GM19351 (cell line): Measurements from ENCODE around the gene SMIM41.

Source experiments
- ATAC-seq: cut with Tn5 transposase; IDR thresholded peaks from one replicate; pipeline ENCODE4 v1.9.1; 2021; ENCODE audit warnings: mild to moderate bottlenecking, moderate library complexity; ENCODE audit not compliant: unreplicated experiment

The SMIM41 gene

DNA sequence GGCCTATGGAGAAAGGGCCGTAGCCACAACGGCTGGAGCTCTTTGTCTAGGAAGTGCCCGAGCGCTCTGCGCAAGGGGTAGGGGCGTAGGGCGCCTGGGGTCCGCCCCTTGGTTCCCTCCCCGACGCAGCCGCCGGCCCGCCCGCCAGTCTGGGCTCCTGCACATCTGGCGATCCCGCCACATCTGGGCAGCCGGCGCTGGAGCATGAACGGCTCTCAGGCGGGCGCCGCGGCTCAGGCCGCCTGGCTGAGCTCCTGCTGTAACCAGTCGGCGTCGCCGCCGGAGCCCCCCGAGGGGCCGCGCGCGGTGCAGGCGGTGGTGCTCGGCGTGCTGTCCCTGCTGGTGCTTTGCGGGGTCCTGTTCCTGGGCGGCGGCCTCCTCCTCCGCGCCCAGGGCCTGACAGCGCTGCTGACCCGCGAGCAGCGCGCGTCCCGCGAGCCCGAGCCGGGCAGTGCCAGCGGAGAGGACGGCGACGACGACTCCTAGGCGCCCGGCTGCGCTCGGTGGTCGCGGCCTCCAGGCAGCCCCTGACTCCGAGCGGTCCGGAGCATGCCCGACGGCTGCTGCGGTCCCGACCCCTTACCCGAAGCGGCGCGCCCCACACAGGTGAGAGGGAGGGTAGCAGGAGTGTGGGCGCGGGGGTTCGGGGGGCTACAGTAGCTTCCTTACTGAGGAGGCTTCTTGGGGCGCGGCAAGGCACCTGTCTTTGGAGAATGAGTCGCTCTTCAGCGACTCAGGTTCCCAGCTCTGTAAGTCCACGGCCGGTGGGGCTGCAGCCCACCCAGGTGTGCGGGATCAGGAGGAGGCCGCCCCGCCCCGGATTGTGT lies at the start of gene SMIM41:
SMIM41 (plus strand) TSS at position 129 of the 827 bp plus-strand sequence; CDS start at position 205, 76 bp downstream.
- no peak for ATAC-seq

DNA sequence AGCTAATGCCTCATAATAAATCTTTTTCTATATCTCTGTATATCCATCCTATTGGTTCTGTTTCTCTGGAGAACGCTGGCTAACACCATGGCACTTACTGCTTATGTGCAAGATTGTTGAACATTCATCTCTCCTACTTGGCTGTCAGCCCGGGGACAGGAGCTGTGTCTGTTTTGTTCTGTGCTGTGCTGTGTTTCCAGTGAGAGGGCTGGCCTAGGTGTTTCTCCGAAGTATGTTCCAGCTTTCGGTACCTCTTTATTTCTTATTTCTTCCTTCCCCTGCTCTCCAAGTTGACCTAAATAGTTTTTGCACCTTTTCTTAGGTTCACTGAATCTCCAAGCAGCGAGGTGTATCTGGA lies 47.1 kb upstream of the SMIM41 start:
- ATAC-seq = no peak

DNA sequence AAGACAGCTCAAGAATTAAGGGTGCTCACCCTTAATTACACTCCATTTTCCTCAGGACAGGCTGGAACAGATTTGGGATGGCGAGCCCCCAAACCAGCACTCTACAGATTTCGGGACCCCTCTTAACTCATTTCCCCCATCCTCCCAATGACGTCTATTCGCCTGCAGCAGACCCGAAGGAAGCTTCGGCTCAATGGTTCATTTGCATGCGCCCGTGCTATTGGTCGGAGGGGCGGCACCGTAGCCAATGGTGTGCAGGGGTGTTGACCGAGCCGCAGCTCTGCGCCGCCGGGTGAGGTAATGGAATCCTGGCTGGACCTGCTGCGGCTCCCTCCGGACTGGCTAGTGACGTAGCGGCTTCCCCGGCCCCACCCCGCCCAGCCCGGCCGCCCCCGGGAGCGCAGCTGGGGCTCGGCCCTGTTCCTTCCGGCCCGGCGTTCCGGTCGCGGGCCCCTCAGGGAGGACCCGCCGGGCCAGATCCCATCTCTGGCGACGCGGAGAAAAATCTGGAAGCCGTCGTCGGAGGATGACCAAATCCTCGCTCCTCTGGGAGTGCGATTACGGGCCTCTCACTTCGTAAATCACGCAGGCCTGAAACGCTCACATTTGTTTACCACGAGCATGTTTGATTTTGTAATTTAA lies 46.6 kb upstream of the SMIM41 start:
- ATAC-seq = peak; percentile 94

- no peak for ATAC-seq
These were observed 45.9 kb upstream of the SMIM41 start for GRCh38 chr12:52033446-52034140.

DNA sequence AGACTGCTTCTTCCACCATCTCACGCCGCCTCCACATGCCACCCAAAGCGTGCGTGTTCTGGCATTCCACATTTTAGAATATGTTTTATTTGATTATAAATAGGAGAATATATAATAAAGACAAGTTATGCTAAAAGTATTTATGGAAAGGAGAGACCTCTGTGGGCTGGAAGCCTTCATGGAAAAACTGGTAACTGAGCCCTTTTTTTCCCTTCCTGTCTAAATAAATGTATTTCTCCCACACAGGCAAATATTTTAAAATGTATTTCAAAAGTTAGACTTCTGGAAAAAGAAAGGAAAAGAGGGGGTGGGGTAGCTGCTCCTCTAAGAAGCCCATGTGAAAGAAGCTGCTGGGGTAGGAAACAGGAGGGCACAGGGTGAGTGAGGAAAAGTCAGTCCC lies 44.3 kb upstream of the SMIM41 start:
- ATAC-seq = no peak

DNA sequence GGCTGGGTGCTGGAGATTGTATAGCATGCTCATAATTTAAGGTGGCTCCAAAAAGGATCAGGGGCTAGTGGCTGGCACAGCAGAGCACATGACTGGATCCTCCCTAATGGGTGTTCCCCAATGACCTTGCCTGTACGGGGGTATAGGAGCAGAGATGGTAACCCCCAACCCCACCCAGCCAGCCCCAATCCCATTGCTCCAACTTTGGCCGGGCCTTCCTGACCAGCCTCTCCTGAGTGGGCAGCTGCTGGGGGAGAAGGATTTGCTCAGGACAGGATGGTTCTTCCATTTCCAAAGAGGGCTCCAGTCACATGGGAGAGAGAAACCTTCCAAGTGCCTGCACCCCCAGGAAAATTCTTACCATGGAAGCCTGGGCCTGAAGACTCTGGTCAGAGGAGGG lies 43.6 kb upstream of the SMIM41 start:
- no peak for ATAC-seq

- peak; percentile 47 for ATAC-seq
These were observed 42.8 kb upstream of the SMIM41 start for GRCh38 chr12:52036587-52037171.

DNA sequence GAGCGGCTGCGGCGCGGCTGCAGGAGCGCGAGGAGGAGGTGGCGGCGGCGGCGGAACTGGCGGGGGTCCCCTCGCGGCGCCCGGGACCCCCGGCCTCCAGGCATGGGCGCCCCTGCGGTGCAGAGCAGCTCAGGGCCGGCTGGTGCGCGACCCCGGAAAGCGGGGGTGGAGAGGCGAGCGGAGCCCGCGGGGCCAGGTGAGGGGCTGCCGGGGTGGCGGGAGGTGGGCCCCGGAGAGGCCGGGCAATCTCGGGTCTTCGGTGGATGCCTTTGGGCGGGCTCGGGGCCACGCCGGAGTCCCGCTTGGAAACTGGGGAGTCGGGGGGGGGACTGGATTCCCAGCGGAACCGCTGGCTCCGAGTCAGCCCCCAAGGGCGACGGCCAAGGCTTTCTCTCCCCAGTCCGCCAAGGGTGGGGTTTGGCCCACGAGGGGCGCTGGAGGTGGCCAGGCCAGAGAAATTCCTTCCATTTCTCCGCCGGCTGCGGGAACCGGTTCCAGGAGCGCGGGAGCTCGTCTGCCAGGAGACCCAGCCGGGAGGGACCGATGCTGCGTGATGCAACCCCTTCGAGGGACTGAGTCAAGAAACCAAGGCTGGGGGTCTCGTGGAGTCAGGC lies 42.1 kb upstream of the SMIM41 start:
- ATAC-seq = no peak

DNA sequence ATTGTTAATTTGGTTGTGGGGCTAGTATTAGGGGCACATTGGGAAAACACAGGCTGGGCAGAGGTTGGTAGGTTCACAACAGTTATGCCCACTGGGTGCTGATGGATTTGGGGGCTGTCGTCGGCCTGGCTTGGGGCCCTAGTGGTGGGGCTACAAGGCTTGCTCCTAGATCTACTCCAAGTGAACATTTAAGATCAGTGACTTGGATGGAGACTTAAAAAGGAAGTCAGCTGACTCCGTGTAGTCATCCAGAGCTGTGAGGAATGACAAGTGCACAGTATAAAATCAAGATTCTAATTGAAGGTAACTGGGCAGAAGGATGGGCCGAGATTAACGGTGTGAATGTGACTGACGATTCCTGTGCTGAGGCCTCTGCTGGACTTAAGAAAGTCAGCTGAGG lies 41.1 kb upstream of the SMIM41 start:
- no peak for ATAC-seq

DNA sequence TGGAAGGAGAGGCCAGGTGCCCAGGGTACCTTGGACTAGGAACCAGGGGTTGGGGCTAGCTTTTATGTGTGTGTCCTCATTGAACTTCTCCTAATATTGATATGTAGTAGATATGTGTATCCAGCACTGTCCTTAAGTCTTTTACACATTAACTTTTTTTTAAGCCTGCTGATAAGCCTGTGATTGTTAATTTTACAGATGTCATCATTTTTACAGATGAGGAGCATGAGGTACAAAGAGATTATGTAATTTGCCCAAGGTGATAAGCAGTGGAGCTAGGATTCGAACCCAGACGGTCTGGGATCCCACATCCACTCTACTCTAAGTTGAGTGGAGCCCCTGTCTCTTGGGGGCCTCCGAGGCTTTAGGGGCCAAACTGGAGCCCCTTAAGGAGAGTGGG lies 38.5 kb upstream of the SMIM41 start:
- ATAC-seq = no peak

DNA sequence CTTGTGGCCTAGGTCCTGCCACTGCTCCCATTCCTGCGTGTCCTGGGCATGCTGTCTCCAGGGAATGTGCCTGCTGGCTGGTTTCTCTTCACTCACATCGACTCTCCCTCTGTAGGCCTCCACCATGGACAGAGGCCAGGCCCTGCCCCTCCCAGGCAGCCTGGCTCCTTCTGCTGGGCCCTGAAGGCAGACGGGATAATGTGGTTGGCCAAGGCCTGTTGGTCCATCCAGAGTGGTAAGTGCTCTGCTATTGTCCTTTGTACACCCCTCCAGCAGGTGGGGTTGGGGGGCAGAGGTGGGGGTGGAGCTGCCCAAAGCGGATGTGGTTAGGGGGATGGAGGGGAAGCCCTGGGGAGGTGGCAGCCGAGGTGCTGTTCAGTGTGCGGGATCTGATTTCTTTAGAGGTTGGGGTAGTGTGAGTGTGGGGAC lies 37.8 kb upstream of the SMIM41 start:
- no peak for ATAC-seq

DNA sequence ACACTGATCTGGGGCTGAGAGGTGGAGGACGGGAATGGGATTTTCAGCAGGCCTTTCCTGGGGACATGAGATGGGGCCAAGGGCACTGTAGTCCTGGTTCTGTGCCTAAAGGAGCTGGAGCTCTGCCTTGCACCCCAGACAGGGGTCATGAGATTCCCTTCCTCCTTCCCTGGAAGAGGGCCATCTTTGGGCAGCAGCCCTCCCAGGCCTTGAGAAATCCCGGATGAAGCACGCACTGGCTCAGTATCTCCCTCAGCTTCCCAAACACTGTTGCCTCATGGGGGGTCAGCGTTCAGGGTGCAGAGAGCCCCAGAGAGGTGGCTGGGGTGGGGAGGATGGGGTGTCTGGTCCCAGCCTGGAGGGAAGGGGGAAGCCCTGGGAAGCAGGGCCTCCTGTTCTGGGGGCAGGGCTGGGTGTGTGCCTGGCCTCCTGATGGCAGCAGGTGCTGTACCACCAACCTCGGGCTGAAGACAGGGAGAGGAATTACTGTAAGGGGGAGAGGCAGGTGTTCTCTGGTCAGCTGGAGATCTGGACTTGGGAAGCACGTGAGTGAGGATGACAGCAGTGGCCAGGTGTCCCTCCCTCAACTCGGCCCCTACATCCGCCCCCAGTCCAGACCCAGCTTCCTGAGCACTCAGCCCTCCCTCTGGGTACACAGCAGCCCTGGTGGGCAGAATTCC lies 36.7 kb upstream of the SMIM41 start:
- no peak for ATAC-seq

DNA sequence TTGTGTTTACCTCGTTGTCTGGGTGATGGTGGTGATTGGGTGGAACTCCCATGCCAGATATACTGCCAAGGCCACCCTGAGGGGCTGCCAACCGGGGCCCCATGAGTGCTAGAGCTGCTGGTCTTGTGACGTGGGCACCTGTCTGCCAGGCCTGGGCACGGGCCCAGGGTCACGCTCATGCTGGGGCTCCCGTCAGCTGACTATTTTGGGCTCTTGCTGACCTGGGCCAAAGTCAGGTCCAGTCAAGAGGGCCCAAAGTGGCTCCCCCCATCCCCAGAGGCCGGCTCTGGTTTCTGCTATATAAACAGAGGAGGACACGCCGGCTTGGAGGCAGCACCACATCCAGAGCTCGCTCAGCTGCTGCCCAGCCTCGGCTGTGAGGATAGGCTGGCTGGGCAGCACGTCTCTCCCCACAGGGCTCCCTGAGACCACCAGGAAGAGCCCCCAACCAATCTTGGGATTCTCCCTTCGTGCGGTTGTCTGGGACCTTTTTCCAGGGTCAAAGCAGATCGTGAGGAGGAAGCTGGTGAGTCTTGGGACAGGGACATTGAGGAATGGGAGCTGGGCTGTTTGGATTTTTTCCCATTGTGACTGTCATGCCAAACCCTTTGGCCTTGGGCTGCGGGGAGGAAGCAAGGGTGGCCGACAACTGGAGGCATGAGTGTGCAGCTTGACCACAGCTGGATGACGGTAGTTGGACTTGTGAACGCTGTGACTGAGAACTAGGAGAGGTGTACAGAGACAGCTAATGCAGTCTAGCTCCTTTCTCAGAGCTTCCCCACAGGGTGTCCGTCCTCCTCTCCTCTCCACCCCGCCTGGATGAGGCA lies 35.9 kb upstream of the SMIM41 start:
- no peak for ATAC-seq

DNA sequence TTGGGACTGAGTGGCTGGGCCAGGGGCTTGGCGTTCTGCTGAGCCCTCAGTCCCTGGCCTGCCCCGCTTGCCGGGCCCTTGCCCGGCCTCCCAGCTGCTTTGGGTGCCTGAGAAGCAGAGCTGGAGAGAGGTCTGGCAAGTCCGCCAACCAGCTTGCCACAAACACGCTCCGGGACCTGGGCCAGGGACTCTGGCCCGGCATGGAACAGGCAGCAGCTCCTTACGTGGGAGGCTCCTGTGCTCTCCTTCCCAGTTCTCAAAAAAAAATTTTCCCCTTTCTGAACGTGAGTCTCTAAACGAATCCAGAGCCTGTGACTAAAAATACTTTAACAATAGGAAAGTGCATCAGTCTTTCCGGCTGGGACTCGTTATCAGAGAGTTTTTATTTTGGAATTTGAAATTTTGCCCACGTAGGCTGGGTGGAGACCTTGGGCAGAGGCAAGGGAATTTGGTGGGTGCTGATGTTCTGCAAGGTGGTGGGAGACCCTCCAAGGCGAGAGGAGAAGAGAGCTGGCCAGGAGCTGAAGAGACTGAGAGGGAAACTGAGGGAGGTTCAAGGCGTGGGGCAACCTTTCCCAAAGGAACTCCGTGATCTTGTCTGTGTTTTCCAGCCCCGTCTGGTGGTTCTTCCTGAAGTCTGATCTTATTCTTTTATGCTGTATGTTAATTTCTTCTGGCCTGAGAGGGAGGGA lies 35.1 kb upstream of the SMIM41 start:
- no peak for ATAC-seq

DNA sequence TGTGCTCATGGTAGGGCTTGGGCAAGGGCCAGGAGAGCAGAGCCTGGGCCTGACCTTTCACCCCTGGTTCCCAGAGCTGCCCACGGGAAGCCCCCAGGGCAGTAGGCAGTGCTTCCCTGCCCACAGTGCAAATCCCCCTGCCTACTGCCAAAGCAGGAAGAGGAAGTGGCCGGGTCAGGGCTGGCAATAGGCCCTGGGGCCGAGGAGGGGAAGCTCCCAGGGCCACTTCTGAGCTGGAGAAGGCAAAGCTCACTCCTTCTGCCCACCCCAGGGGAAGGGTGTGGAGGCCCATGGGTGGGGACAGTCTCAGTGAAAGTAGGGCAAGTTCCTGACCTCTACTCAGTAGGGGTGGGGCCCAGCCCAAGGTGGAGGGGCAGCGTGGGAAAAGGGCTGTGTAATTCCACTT lies 33.7 kb upstream of the SMIM41 start:
- ATAC-seq = no peak

- no peak for ATAC-seq
These were observed 32.6 kb upstream of the SMIM41 start for GRCh38 chr12:52046859-52047258.

- no peak for ATAC-seq
These were observed 30.2 kb upstream of the SMIM41 start for GRCh38 chr12:52049286-52049685.

GRCh38 chr12:52049688-52050087 lies 29.8 kb upstream of the SMIM41 start:
- no peak for ATAC-seq

DNA sequence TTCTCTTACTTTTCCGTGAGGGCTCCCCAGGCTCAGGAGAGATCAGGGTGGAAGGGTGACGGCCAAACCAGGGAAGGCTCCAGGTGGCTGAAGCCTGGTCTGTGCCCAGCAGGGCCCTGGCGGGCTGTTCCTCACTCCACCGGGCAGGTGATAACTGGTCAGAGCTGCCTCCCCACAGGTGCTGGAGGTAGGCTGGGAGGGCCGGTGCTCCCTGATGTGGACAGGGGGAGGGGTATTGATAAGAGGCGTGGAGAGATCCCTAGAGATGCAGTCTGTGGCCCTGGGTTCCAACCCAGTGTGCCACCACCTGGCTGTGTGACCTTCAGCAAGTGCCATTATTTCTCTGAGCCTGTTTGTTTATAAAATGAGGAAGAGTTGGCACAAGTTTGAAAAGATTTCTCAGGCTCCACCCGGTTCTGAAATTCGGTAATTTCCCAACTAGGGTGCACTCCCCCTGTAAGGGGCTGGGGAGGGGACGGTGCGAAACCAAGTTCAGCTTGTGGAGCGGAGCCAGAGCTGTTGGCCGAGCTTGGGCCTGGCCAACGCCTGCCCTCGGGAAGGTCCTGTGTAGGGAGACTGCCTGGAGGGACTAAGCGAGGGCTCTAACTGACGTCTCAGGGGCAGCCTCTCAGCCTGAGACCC lies 29.3 kb upstream of the SMIM41 start:
- no peak for ATAC-seq
